DOHH2 (cell line): ENCODE results near the gene FAS.

Experiments
- EZH2phosphoT487 ChIP-seq: fragments of 200-600 bp; sonication (generic); IDR thresholded peaks from 2 replicates; pipeline ENCODE4 v1.6.1; 2017; ENCODE audit warnings: borderline replicate concordance, mild to moderate bottlenecking, antibody characterized with exemption, low read length, moderate library complexity, mixed read lengths
- TF ChIP-seq, protein P1 (sequence below): fragments of 200-600 bp; sonication (generic); IDR thresholded peaks from one replicate; pipeline ENCODE4 v1.5.1; 2014; ENCODE audit warnings: antibody characterized with exemption, mild to moderate bottlenecking, low read depth, low read length; ENCODE audit not compliant: poor library complexity, severe bottlenecking

DNA sequence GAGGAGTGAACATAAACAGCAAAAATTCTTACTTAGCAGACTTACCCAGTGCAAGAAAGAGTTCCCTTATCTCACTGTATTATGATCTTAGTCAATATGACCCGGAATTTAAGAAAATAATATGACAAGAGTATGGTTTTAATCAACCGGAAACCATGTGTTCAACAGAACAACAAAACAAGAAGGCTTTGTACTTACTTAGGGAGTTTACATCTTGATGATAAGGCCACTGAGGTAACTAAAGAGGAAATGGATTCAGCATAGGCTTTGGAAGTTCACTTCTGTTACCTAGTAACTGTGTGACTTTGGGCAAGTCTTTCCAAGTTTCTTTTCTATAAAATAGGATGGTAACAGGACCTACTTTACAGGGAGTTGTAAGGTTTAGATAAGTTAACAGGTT, 7.4 kb upstream of the FAS start:
- TF ChIP-seq, protein P1, sequence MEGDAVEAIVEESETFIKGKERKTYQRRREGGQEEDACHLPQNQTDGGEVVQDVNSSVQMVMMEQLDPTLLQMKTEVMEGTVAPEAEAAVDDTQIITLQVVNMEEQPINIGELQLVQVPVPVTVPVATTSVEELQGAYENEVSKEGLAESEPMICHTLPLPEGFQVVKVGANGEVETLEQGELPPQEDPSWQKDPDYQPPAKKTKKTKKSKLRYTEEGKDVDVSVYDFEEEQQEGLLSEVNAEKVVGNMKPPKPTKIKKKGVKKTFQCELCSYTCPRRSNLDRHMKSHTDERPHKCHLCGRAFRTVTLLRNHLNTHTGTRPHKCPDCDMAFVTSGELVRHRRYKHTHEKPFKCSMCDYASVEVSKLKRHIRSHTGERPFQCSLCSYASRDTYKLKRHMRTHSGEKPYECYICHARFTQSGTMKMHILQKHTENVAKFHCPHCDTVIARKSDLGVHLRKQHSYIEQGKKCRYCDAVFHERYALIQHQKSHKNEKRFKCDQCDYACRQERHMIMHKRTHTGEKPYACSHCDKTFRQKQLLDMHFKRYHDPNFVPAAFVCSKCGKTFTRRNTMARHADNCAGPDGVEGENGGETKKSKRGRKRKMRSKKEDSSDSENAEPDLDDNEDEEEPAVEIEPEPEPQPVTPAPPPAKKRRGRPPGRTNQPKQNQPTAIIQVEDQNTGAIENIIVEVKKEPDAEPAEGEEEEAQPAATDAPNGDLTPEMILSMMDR, result no peak
- no peak for TF ChIP-seq EZH2phosphoT487
